ENCODE results near the gene GTPBP2.
A peak's percentile ranks its signal among the peaks of the same experiment; 100 is the strongest.

Gene GTPBP2

DNA sequence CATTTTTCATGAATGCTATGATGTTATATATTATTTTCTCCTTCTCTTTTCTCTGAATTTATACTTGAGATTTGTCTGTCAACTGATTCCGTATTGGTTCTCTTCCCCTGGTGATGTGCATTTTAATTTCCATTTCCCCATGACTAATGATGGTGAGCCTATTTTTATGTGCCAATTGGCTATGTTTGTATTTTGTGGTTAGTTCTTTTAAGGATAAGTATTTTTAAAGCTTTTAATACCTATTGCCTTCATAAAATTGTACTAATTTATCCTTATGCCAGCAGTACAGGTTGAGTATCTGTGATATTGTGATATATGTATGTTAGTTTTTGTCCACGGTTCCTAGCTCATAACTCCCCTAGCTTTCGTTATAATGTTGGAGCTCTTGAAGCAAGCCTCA lies 50.3 kb downstream of the GTPBP2 start:
- no peak for DNase-seq (ENCODE audit: low read depth in 2 of 2)

DNA sequence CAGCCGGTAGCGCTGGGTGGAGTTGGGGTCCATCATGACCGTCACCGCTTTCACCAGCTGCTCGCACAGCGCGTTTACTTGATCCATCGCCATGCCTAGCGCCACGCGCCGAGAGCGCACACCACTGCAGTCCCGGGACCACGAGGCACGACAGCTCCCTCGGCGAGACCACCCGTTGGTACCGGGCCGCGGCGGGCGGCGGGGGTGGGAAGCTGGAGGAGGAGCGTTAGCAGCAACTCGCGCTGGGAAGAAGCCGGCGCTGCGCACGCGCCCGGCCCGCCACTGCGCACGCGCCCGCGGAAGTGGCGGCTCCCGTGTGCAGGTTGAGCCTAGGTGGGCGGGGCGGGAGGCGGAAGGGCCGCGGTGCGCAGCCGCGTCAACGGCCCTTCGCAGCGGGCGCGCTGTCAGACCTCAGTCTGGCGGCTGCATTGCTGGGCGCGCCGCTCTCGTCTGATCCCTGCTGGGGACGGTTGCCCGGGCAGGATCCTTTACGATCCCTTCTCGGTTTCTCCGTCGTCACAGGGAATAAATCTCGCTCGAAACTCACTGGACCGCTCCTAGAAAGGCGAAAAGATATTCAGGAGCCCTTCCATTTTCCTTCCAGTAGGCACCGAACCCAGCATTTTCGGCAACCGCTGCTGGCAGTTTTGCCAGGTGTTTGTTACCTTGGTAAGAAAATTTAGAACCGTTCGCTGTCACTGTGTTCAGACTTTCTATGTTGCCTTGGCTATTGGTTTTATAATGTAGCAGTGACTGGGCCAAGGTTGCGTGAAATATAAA lies 53.1 kb downstream of the GTPBP2 start, which contains the start of the genes POLH and XPO5:
Gene POLH, plus strand, starts transcription at position 414 of the 780 bp plus-strand sequence. CDS start 6,135 bp downstream, outside the sequence.
Gene XPO5, minus strand, starts transcription at position 267 of the 780 bp plus-strand sequence. Its CDS starts 174 bp downstream, at position 93.
- peak; percentile 80 to 87 for DNase-seq (ENCODE audit: low read depth in 2 of 2)

GRCh38 chr6:43575105-43575771 lies 53.8 kb downstream of the GTPBP2 start:
- DNase-seq (ENCODE audit: low read depth in 2 of 2): no peak

- DNase-seq (ENCODE audit: low read depth in 2 of 2): no peak
Measured at GRCh38 chr6:43572015-43572414, 57.0 kb downstream of the GTPBP2 start.

DNA sequence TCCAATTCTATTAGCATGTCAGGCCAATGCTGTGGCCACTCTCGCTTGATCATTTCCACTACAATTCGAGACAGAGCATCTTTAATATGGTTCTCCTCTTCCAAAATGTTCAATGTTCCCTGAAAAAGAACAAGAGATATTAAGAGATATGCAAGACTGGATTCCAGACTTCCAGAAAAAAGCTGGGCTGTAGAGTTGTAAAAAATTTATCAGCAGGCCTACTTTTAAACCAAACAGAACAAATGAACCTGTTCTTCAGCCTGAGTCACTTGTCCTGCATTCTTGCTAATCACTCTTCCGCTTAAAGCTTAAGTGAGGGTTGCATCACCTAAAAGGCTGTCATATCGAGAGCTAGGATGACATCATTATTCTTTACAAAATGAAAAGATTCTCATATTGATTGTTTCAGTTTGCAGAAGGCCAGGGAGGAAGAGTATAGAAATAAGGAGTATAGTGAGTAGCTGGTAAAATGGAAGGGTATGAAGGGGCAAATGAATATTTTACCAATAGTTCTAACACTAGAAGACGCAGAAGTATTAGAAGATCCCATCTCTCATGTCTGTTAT lies 58.1 kb downstream of the GTPBP2 start:
- DNase-seq (ENCODE audit: low read depth in 2 of 2): no peak
